Osteoblast (primary cell): Measurements from ENCODE around the gene MGP. TPM values are rescaled to one million over a fixed set of nuclear protein-coding genes. Genes with fewer than 3 reads are reported as not detected.

ENCODE experiments used
- DNase-seq: peaks from one replicate; pipeline ENCODE4 v3.0.0; 2011; ENCODE audit warnings: low spot score, mixed read lengths; ENCODE audit not compliant: insufficient read length; ENCODE audit errors: missing footprints
- H2AFZ ChIP-seq: 2 replicates; pipeline ENCODE4 v1.6.0; 2011; ENCODE audit warnings: mild to moderate bottlenecking, low read length
- H3K27ac ChIP-seq: 2 replicates; pipeline ENCODE4 v1.5.1; 2011; ENCODE audit warnings: mild to moderate bottlenecking, low read depth, low read length, moderate library complexity
- H3K27me3 ChIP-seq: 2 replicates; pipeline ENCODE4 v1.6.0; 2012; ENCODE audit warnings: mild to moderate bottlenecking, control low read depth, inconsistent platforms, low read length, moderate library complexity; ENCODE audit not compliant: insufficient read depth
- H3K36me3 ChIP-seq: 2 replicates; pipeline ENCODE4 v1.5.1; 2011; ENCODE audit warnings: mild to moderate bottlenecking, low read length, control low read depth, moderate library complexity; ENCODE audit not compliant: insufficient read depth
- H3K4me1 ChIP-seq: 2 replicates; pipeline ENCODE4 v1.5.1; 2011; ENCODE audit warnings: mild to moderate bottlenecking, low read length, control low read depth, moderate library complexity; ENCODE audit not compliant: insufficient read depth
- H3K4me2 ChIP-seq: 2 replicates; pipeline ENCODE4 v1.6.0; 2011; ENCODE audit warnings: mild to moderate bottlenecking, low read length; ENCODE audit not compliant: insufficient read depth
- H3K4me3 ChIP-seq: fragments of 200-600 bp; sonication (generic); 3 replicates; pipeline ENCODE4 v1.5.1; 2012; ENCODE audit warnings: mild to moderate bottlenecking, low read length, inconsistent platforms; ENCODE audit not compliant: insufficient read depth
- H3K79me2 ChIP-seq: 2 replicates; pipeline ENCODE4 v1.6.0; 2012; ENCODE audit warnings: mild to moderate bottlenecking, low read length, control low read depth, inconsistent platforms; ENCODE audit not compliant: insufficient read depth
- H3K9me3 ChIP-seq: 2 replicates; pipeline ENCODE4 v1.5.1; 2011; ENCODE audit warnings: low read depth, low read length, control low read depth
- H4K20me1 ChIP-seq: 2 replicates; pipeline ENCODE4 v1.6.0; 2012; ENCODE audit warnings: mild to moderate bottlenecking, low read length, control low read depth; ENCODE audit not compliant: insufficient read depth
- CTCF ChIP-seq: IDR thresholded peaks from 2 replicates; pipeline ENCODE4 v1.5.1; 2011; ENCODE audit warnings: mild to moderate bottlenecking, low read depth, low read length, moderate library complexity; ENCODE audit errors: extremely low read depth
- total RNA-seq: library from RNA; depleted of rRNA; stranded (reverse); fragments of >200 nt; gene quantifications from 2 replicates; pipeline ENCODE4 v1.2.3, GENCODE V29; 2012

Gene MGP
- total RNA-seq, 1 donor: 8.0 TPM

- H2AFZ ChIP-seq: no peak overlapping the region
- no peaks in the 10 kb centered on the region for H4K20me1 ChIP-seq
- no peak for TF ChIP-seq CTCF
- no peak for DNase-seq
- H3K36me3 ChIP-seq: no peaks in the 10 kb centered on the region
- no peaks in the 10 kb centered on the region for H3K79me2 ChIP-seq
- no peak overlapping the region for H3K27ac ChIP-seq
- no peaks in the 10 kb centered on the region for H3K27me3 ChIP-seq
- H3K4me3 ChIP-seq: no peak overlapping the region
- no peak overlapping the region for H3K4me2 ChIP-seq
- H3K9me3 ChIP-seq: no peaks in the 10 kb centered on the region
- H3K4me1 ChIP-seq: peaks cover 28% of the 10 kb centered on the region
Measured at GRCh38 chr12:14833952-14834351, 51.7 kb downstream of the MGP start.

GRCh38 chr12:14833336-14833735, 52.3 kb downstream of the MGP start:
- TF ChIP-seq CTCF: no peak
- Histone ChIP-seq H3K9me3 (no peaks in the 10 kb centered on the region), H3K4me3 (no peak overlapping the region), H3K79me2 (no peaks in the 10 kb centered on the region), H3K27ac (no peak overlapping the region), H3K27me3 (no peaks in the 10 kb centered on the region), H2AFZ (no peak overlapping the region), H3K4me1 (peaks cover 28% of the 10 kb centered on the region), H4K20me1 (no peaks in the 10 kb centered on the region), H3K36me3 (no peaks in the 10 kb centered on the region), H3K4me2 (no peak overlapping the region)
- no peak for DNase-seq

Other genes with a start within 250 kb of the MGP start
- gene GUCY2C, start 189.3 kb downstream of the MGP start, total RNA-seq: not detected in 2 replicates
- 10.3 and 19.5 TPM in 2 replicates for gene WBP11, start 82.4 kb downstream of the MGP start, total RNA-seq
- gene C12orf60, start 82.2 kb downstream of the MGP start, total RNA-seq: 0.59 and 0.72 TPM in 2 replicates
- gene SMCO3, start 71.7 kb downstream of the MGP start, total RNA-seq: under 0.01 TPM in 1 of 2 replicates, not detected in the other
- not detected in 2 replicates for gene ART4, start 42.3 kb downstream of the MGP start, total RNA-seq
- not detected in 2 replicates for gene ERP27, start 52.7 kb upstream of the MGP start, total RNA-seq
- 1.5 and 7.2 TPM in 2 replicates for gene ARHGDIB, start 75.7 kb upstream of the MGP start, total RNA-seq
- gene PDE6H, start 87.2 kb upstream of the MGP start, total RNA-seq: not detected in 2 replicates